Bronchial epithelial cell (primary cell): ENCODE data around the gene PPP2R2C. TPM values are rescaled to one million over a fixed set of nuclear protein-coding genes. Genes with fewer than 3 reads are reported as not detected.

Experiments
- DNase-seq: peaks from one replicate; pipeline ENCODE4 v3.0.0-alpha.2; 2010; ENCODE audit warnings: low read depth
- FAIRE-seq: peaks from 2 replicates; lab custom pipeline; 2011; peaks lifted over from hg19 to GRCh38; lab: Jason Lieb, UNC
- H3K27me3 ChIP-seq: 2 replicates; pipeline ENCODE4 v1.5.1; 2011; ENCODE audit warnings: low read length; ENCODE audit not compliant: control insufficient read depth, insufficient read depth
- H3K36me3 ChIP-seq: 2 replicates; pipeline ENCODE4 v1.5.1; 2011; ENCODE audit warnings: low read length; ENCODE audit not compliant: control insufficient read depth, insufficient read depth
- H3K4me3 ChIP-seq: 2 replicates; pipeline ENCODE4 v1.5.1; 2011; ENCODE audit warnings: mild to moderate bottlenecking, low read depth, low read length, control low read depth
- CTCF ChIP-seq: IDR thresholded peaks from 2 replicates; pipeline ENCODE4 v1.5.1; 2011; ENCODE audit warnings: mild to moderate bottlenecking, moderate library complexity, low read length, control low read depth, inconsistent platforms; ENCODE audit not compliant: insufficient read depth, severe bottlenecking
- total RNA-seq: library from RNA; depleted of rRNA; stranded (reverse); fragments of >200 nt; gene quantifications from 2 replicates; pipeline ENCODE4 v1.2.1, GENCODE V29; 2014

The PPP2R2C gene
- total RNA-seq, 1 donor from 2014 or later, result 1.1 TPM

- no peak for FAIRE-seq
- TF ChIP-seq CTCF, result no peak
- no peak overlapping the region for H3K4me3 ChIP-seq
- no peaks in the 10 kb centered on the region for H3K27me3 ChIP-seq
- no peaks in the 10 kb centered on the region for H3K36me3 ChIP-seq
- DNase-seq, result no peak
Measured at GRCh38 chr4:6430927-6431326, 41.5 kb downstream of the PPP2R2C start.

GRCh38 chr4:6427439-6428090 lies 44.8 kb downstream of the PPP2R2C start:
- FAIRE-seq, result no peak
- Histone ChIP-seq H3K36me3 (no peaks in the 10 kb centered on the region), H3K27me3 (no peaks in the 10 kb centered on the region), H3K4me3 (no peak overlapping the region)
- TF ChIP-seq CTCF, result no peak
- DNase-seq, result no peak

- FAIRE-seq, result peak; percentile 28
Measured at GRCh38 chr4:6426571-6427438, 45.6 kb downstream of the PPP2R2C start.

GRCh38 chr4:6425911-6426310 lies 46.5 kb downstream of the PPP2R2C start:
- no peak overlapping the region for H3K4me3 ChIP-seq
- no peaks in the 10 kb centered on the region for H3K27me3 ChIP-seq
- FAIRE-seq, result no peak
- H3K36me3 ChIP-seq, result no peaks in the 10 kb centered on the region
- no peak for TF ChIP-seq CTCF
- no peak for DNase-seq

More at GRCh38 chr4:6426571-6427438, 45.6 kb downstream of the PPP2R2C start:
- DNase-seq, result no peak
- TF ChIP-seq CTCF, result no peak
- Histone ChIP-seq H3K4me3 (no peak overlapping the region), H3K27me3 (no peaks in the 10 kb centered on the region), H3K36me3 (no peaks in the 10 kb centered on the region)

- DNase-seq (no peak), FAIRE-seq (no peak)
- no peak for TF ChIP-seq CTCF
- Histone ChIP-seq H3K27me3 (no peaks in the 10 kb centered on the region), H3K4me3 (no peak overlapping the region), H3K36me3 (no peaks in the 10 kb centered on the region)
Measured at GRCh38 chr4:6425336-6425735, 47.1 kb downstream of the PPP2R2C start.
